WTC11 (cell line): ENCODE measurements around the gene EIF4G3. TPM values are rescaled to one million over a fixed set of nuclear protein-coding genes. Genes with fewer than 3 reads are reported as not detected.

Source experiments
- ATAC-seq: fragments of 200-7000 bp; cut with Tn5 transposase; 2 replicates; pipeline ENCODE4 v1.10.0; 2021; ENCODE audit warnings: mild to moderate bottlenecking, moderate library complexity
- CTCF ChIA-PET: fragments of 300-600 bp; sonication (Branson Sonifier 250); formaldehyde crosslinking; loops from one replicate; lab custom pipeline; 2021; ENCODE audit warnings: antibody characterized with exemption; lab: Charles Lee
- POLR2A ChIA-PET: fragments of 350-600 bp; sonication (Branson Sonifier 250); formaldehyde crosslinking; loops from one replicate; lab custom pipeline; 2021; ENCODE audit warnings: antibody characterized with exemption; lab: Charles Lee
- DNase-seq: peaks from one replicate; pipeline ENCODE4 v3.0.0; 2021; ENCODE audit warnings: low spot score
- H3K27ac Mint-ChIP-seq: 2 replicates; pipeline ENCODE4 v1.8.0; 2021; ENCODE audit warnings: mixed read lengths
- H3K27me3 Mint-ChIP-seq: 2 replicates; pipeline ENCODE4 v1.8.0; 2021; ENCODE audit warnings: low read depth, mild to moderate bottlenecking, moderate library complexity, mixed read lengths
- H3K36me3 Mint-ChIP-seq: 2 replicates; pipeline ENCODE4 v1.8.0; 2021; ENCODE audit warnings: mixed read lengths
- H3K4me1 Mint-ChIP-seq: 2 replicates; pipeline ENCODE4 v1.8.0; 2022; ENCODE audit warnings: mixed read lengths
- H3K4me3 Mint-ChIP-seq: 2 replicates; pipeline ENCODE4 v1.8.0; 2021; ENCODE audit warnings: mild to moderate bottlenecking, moderate library complexity, mixed read lengths
- H3K9me3 Mint-ChIP-seq: 2 replicates; pipeline ENCODE4 v1.8.0; 2021; ENCODE audit warnings: mixed read lengths
- AFF4 ChIP-seq: sonication (generic); formaldehyde crosslinking; IDR thresholded peaks from 2 replicates; pipeline ENCODE4 v1.8.1; 2023; ENCODE audit warnings: mild to moderate bottlenecking, missing genetic modification reagents, borderline replicate concordance
- CBFB ChIP-seq: sonication (generic); formaldehyde crosslinking; IDR thresholded peaks from 2 replicates; pipeline ENCODE4 v1.8.1; 2022; ENCODE audit warnings: mild to moderate bottlenecking, low read depth, missing genetic modification reagents
- CREB1 ChIP-seq: sonication (generic); formaldehyde crosslinking; IDR thresholded peaks from 2 replicates; pipeline ENCODE4 v1.8.0; 2023; ENCODE audit warnings: mild to moderate bottlenecking, missing genetic modification reagents
- EMX1 ChIP-seq: fragments of 250-450 bp; sonication (Bioruptor Pico); IDR thresholded peaks from 2 replicates; pipeline ENCODE4 v1.8.0; 2021; ENCODE audit warnings: mild to moderate bottlenecking
- NFYB ChIP-seq: sonication (generic); formaldehyde crosslinking; conservative IDR thresholded peaks from 2 replicates; pipeline ENCODE4 v1.8.0; 2022; ENCODE audit warnings: low read depth, missing genetic modification reagents
- NR2C2 ChIP-seq: sonication (generic); formaldehyde crosslinking; IDR thresholded peaks from 2 replicates; pipeline ENCODE4 v1.8.0; 2022; ENCODE audit warnings: mild to moderate bottlenecking, missing genetic modification reagents
- SP1 ChIP-seq: sonication (generic); formaldehyde crosslinking; conservative IDR thresholded peaks from 2 replicates; pipeline ENCODE4 v1.8.1; 2022; ENCODE audit warnings: missing genetic modification reagents
- STAT6 ChIP-seq: sonication (generic); formaldehyde crosslinking; conservative IDR thresholded peaks from 2 replicates; pipeline ENCODE4 v1.8.1; 2023; ENCODE audit warnings: mild to moderate bottlenecking, low read depth, missing genetic modification reagents, moderate library complexity
- TCF7 ChIP-seq: sonication (generic); formaldehyde crosslinking; IDR thresholded peaks from 2 replicates; pipeline ENCODE4 v1.8.0; 2022; ENCODE audit warnings: mild to moderate bottlenecking, low read depth, missing genetic modification reagents, moderate library complexity
- TEAD4 ChIP-seq: sonication (generic); formaldehyde crosslinking; IDR thresholded peaks from 2 replicates; pipeline ENCODE4 v1.8.0; 2022; ENCODE audit warnings: mild to moderate bottlenecking, missing genetic modification reagents
- ZNF281 ChIP-seq: sonication (generic); formaldehyde crosslinking; IDR thresholded peaks from 2 replicates; pipeline ENCODE4 v1.8.0; 2023; ENCODE audit warnings: mild to moderate bottlenecking, missing genetic modification reagents
- ZNF396 ChIP-seq: fragments of 250-450 bp; sonication (Bioruptor Pico); IDR thresholded peaks from 2 replicates; pipeline ENCODE4 v1.8.0; 2021; ENCODE audit warnings: mild to moderate bottlenecking, moderate library complexity, borderline replicate concordance
- ZNF425 ChIP-seq: fragments of 250-450 bp; sonication (Bioruptor Pico); conservative IDR thresholded peaks from 2 replicates; pipeline ENCODE4 v1.9.0; 2021; ENCODE audit warnings: mild to moderate bottlenecking
- ZNF671 ChIP-seq: fragments of 250-450 bp; sonication (Bioruptor Pico); IDR thresholded peaks from 2 replicates; pipeline ENCODE4 v1.8.0; 2021; ENCODE audit warnings: mild to moderate bottlenecking
- total RNA-seq: library from RNA; stranded (reverse); gene quantifications from 3 replicates; pipeline ENCODE4 v1.2.3, GENCODE V29; 2021

The EIF4G3 gene
- total RNA-seq, 1 experiment from 2014 or later: 77.7 TPM

GRCh38 chr1:21185221-21185731 lies 8.6 kb upstream of the EIF4G3 start:
- Mint-ChIP-seq H3K9me3 (no peaks in the 10 kb centered on the region), H3K4me3 (no peak overlapping the region), H3K27ac (no peak overlapping the region), H3K27me3 (peaks cover 94% of the 10 kb centered on the region), H3K4me1 (no peaks in the 10 kb centered on the region), H3K36me3 (no peaks in the 10 kb centered on the region)
- ChIA-PET CTCF (interaction anchor here (0.7 to 4.4 kb wide), 3 partner anchors 10 to 543 kb away, joined by 3 to 31 read pairs (median 7); no protein-coding TSS in a partner anchor), POLR2A (no interaction called here)
- ATAC-seq: no peak
- DNase-seq: no peak
- no peak for TF ChIP-seq SP1 (CRISPR knock-in tag)
- TF ChIP-seq ZNF281: no peak
- TF ChIP-seq NFYB: no peak
- TF ChIP-seq AFF4 (CRISPR knock-in tag): no peak
- no peak for TF ChIP-seq NR2C2 (CRISPR knock-in tag)
- no peak for TF ChIP-seq ZNF425 (CRISPR knock-in tag)
- TF ChIP-seq STAT6 (CRISPR knock-in tag): no peak
- TF ChIP-seq CBFB (CRISPR knock-in tag): no peak
- no peak for TF ChIP-seq CREB1 (CRISPR knock-in tag)
- TF ChIP-seq TEAD4: no peak
- TF ChIP-seq ZNF396 (CRISPR knock-in tag): no peak

GRCh38 chr1:21184276-21184675 lies 7.6 kb upstream of the EIF4G3 start:
- no peak for TF ChIP-seq EMX1 (CRISPR knock-in tag)
- TF ChIP-seq TCF7 (CRISPR knock-in tag): no peak
- no peak for TF ChIP-seq ZNF671
- Mint-ChIP-seq H3K36me3 (no peaks in the 10 kb centered on the region), H3K4me1 (no peaks in the 10 kb centered on the region), H3K4me3 (no peak overlapping the region), H3K9me3 (no peaks in the 10 kb centered on the region), H3K27ac (no peak overlapping the region), H3K27me3 (peaks cover 86% of the 10 kb centered on the region)
- POLR2A ChIA-PET: no interaction called here
- ATAC-seq (no peak), DNase-seq (no peak)
- CTCF ChIA-PET: interaction anchor here (0.8 to 4.4 kb wide), 3 partner anchors 8 to 34 kb away, joined by 3 to 31 read pairs (median 7); no protein-coding TSS in a partner anchor
